HG02798 (cell line): ENCODE results near the gene TP53RK.

ENCODE experiments used
- ATAC-seq: cut with Tn5 transposase; IDR thresholded peaks from one replicate; pipeline ENCODE4 v1.9.1; 2021; ENCODE audit warnings: mild to moderate bottlenecking; ENCODE audit not compliant: unreplicated experiment, poor library complexity

The TP53RK gene

GRCh38 chr20:46708172-46708860 lies 19.1 kb upstream of the TP53RK start:
- ATAC-seq: no peak

GRCh38 chr20:46706242-46706641 lies 17.0 kb upstream of the TP53RK start:
- ATAC-seq: no peak

DNA sequence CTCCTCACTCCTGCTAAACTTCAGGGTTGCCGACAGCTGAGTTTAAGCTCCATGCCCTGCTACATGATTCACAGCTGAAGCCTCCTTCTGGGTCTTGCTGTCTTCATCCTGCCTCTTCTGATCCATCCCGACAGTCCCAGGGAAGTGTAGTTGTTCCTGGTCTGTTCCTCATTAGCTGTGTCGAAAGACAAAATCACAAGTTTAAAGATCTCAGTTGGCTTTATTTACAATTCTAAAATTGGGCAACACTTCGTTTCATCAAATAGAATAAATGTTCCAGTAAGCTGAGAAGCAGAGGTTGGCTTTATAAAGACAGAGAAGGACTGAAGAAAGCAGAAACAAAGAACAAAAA lies 16.1 kb upstream of the TP53RK start:
- ATAC-seq: no peak

DNA sequence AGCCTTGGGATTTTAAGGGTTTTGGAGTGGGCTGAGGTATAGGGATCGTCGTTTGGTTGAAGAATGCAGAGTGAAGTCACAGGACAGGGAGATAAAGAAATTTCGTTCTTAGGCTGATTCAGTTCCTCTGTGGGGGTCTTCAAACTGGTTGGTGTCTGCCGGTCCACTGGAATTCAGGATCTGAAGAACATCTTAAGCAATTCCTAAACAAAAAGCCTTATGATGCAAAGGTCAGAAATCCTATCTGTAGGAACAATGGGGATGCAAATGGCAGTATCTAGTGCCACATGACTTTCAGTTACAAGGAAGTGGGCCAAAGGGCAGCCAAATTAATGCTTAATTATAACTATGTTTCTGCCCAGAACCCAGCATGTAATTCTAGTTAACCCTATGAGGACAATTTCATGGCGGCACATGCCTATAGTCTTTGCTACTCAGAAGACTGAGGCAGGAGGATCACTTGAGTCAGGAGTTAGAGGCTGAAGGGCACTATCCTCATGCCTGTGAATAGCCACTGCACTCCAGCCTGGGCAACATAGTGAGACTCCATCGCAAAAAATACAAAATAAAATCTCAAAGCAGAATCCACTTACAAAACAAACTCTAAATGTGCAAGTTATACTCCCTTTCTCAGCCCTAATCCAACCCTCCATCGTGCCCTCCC lies 15.6 kb upstream of the TP53RK start:
- ATAC-seq: no peak

- ATAC-seq: no peak
These were observed 14.2 kb upstream of the TP53RK start for GRCh38 chr20:46703435-46703834.

DNA sequence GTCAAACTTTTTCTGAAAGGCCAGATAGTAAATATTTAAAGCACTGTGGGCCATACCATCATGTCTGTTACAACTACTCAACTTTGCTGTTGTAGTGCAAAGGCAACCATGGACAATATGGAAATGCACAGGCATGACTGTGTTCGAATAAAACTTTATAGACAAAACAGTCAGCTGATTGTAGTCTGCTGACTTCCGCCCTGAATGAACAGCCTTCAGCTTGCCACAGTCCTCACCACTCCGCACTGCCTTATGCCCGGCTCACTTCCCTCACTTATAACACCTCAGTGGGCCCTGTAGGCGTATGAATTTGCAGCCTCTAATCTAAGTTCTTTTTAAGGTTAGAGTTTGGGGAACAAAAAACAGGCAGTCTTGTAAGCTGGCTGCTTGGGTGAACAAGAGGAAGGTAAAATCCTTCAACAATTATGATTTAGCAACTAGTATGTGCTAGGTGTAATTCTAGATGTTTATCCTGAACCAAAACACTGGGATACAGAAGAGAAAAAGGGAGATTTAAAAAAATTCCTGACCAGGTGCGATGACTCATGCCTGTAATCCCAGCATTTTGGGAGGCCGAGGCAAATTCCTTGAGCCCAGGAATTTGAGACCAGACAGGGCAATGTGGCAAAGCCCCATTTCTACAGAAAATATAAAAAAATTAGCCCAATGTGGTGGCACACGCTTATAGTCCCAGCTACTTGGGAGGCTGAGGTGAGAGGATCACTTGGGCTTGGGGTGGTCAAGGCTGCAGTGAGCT lies 13.4 kb upstream of the TP53RK start:
- ATAC-seq: no peak

- no peak for ATAC-seq
These were observed 12.7 kb upstream of the TP53RK start for GRCh38 chr20:46701986-46702385.

DNA sequence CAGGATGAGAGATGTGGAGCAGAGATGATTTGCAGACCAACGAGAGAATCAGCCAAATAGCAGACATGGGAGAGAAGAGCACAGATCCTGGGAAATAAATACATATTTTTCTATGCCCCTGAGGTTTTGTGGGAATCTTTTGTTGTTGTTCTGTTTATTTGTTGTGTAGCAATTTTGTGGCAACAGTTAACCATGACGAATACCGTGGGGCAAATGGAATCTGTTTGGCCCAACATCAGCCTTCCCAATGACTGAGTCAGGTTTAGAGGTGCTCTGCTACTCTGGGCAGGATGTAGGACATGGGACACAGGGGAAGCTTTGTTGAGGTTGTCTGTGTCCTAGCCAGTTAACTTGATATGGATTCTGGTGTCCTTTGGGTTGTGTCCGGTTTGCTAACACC lies 12.3 kb upstream of the TP53RK start:
- no peak for ATAC-seq

GRCh38 chr20:46701057-46701456 lies 11.8 kb upstream of the TP53RK start:
- no peak for ATAC-seq

- ATAC-seq: no peak
These were observed 11.2 kb upstream of the TP53RK start for GRCh38 chr20:46700481-46700880.

DNA sequence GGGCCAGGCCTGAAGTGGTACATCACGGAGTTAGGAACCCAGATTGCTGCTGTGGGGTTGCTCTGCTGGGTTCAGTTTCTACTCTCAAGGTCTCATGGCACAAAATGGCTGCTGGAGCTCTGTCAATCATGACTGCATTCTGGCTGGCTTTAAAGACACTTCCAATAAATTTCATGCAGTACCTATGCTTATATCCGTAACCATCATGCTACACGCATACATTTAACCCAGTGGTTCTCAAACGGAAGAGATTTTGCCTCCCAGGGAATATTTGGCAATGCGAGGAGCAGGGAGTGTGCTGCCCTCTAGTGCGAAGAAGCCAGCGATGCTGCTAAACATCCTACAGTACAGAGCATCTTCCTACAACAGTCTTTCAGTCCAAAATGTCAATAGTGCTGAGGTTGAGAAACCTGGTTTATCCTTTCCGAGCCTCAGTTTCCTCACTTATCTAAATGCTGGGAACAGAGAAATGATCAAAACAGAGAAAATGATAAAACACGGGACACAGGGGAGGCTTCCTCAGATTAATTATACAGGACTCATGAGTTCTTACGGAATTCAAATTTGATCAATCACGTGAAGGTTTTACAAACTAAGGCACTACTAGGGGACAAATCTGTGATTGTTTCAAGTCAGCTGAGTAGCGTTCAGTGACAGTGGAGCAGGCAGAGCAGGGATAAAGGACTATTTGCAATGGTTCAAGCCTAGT lies 10.6 kb upstream of the TP53RK start:
- ATAC-seq: no peak

DNA sequence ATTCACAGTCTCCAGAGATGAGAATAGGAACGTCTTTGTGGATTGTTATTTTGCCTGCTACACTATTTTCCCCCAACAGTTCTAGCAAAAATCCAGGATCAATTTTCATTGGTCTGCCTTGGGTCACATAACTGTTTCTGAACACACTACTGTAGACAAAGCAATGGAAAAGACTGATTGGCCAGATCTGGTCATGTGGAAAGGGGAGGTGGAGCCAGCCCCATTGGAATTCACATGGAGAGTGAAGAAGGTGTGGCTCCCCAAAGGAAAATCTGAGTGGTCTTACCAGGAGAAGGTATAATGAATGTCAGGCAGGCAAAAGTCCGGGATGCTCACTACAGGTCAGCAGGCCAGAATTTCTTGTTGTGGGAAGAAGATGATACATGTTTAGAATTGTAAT lies 9.5 kb upstream of the TP53RK start:
- ATAC-seq: no peak

DNA sequence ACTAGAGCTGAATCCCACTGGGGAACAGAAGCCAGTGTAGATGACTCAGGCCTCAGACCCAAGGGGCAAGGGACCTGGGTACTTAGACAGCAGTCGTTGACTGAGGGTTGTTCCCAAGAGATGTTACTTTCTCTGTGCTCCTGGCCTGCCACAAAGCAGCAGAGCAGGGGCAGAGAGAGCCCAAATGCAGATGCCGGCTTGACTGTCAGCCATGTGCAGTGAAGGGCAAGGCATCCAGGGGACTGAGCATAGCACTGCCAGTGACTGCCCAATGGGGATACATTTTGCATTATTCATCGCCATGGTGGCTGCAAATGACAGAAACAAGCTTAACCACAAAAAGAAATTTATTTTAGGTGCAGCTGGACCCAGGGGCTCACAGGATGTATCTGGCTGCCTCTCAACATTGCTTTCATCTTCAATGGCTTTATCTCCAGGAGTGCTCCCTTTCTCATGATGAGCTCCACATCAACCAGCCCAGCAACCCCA lies 7.6 kb upstream of the TP53RK start:
- no peak for ATAC-seq

- ATAC-seq: no peak
These were observed 6.6 kb upstream of the TP53RK start for GRCh38 chr20:46695892-46696291.

- ATAC-seq: no peak
These were observed 5.2 kb upstream of the TP53RK start for GRCh38 chr20:46694484-46694883.

GRCh38 chr20:46691196-46691595 lies 2.0 kb upstream of the TP53RK start:
- ATAC-seq: no peak

GRCh38 chr20:46690219-46691106 lies 1.2 kb upstream of the TP53RK start:
- no peak for ATAC-seq

- ATAC-seq: no peak
These were observed 476 bp upstream of the TP53RK start for GRCh38 chr20:46689754-46690085.

DNA sequence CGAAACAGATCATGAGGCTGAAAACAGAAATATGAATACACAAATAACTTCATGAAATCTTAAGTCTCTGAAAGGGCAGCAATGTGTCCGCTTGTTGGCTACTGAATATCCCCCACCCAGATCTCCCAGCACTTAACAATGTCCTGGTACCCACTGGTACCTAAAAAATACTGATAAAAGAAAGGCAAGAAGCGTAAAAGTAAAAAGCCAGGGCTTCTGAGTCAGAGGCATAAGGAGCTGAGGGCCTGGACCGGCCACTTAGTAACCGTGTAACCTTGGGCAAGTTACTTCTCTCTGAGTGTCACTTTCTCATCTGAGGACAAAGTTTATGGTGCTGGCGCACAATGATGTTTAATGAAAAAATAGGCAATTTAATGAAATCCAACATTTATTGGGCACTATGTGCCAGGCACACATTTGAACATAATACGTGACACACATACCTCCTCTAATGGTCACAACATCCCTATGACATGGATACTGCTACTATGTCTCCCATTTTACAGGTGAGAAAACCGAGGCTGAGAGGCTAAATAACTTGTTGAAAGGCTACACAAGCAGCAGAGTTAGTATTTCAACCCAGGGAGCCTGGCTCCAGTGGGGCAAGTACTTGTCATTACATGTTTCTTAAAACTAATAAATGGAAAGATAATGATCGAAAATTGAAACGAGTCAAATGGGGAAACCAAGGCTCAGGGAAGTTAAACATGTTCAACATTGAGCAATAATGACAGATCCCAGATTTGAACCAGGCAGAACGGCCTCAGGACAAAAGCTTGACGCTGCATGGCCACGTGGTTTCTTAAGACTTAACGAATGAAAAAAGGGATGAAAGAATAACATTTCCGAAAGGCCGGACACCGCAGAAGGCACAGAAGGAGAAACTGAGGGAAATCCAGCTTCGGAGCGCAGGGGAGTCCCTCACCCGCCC lies 828 bp downstream of the TP53RK start:
- no peak for ATAC-seq
